Astrocyte of the cerebellum (primary cell): ENCODE data around the gene ACOT7.
"Not testable (repeated sequence)": the region's sequence is repeated elsewhere in the genome, so short reads cannot be mapped to it uniquely, and the experiment has no call there.

Source experiments
- DNase-seq: peaks from one replicate; pipeline ENCODE4 v3.0.0-alpha.2; 2011; ENCODE audit warnings: low read depth
- H3K4me3 ChIP-seq: 2 replicates; pipeline ENCODE4 v1.5.1; 2011; ENCODE audit warnings: mild to moderate bottlenecking, low read depth, low read length, moderate library complexity
- in situ Hi-C: cut with HindIII; loops from 2 replicates; pipeline ENCODE4 v1.10.0; 2017; ENCODE audit warnings: low sequenced_read_pairs
- TF ChIP-seq, protein P1 (sequence below): IDR thresholded peaks from 2 replicates; pipeline ENCODE4 v1.5.1; 2012; ENCODE audit warnings: low read length, low read depth, moderate library complexity, mild to moderate bottlenecking; ENCODE audit errors: missing control alignments

The ACOT7 gene

GRCh38 chr1:6435129-6435528 lies 41.6 kb upstream of the ACOT7 start:
- DNase-seq = no peak
- H3K4me3 ChIP-seq = no peak overlapping the region
- in situ Hi-C loops = no loop called here
- TF ChIP-seq, protein P1, sequence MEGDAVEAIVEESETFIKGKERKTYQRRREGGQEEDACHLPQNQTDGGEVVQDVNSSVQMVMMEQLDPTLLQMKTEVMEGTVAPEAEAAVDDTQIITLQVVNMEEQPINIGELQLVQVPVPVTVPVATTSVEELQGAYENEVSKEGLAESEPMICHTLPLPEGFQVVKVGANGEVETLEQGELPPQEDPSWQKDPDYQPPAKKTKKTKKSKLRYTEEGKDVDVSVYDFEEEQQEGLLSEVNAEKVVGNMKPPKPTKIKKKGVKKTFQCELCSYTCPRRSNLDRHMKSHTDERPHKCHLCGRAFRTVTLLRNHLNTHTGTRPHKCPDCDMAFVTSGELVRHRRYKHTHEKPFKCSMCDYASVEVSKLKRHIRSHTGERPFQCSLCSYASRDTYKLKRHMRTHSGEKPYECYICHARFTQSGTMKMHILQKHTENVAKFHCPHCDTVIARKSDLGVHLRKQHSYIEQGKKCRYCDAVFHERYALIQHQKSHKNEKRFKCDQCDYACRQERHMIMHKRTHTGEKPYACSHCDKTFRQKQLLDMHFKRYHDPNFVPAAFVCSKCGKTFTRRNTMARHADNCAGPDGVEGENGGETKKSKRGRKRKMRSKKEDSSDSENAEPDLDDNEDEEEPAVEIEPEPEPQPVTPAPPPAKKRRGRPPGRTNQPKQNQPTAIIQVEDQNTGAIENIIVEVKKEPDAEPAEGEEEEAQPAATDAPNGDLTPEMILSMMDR = no peak

GRCh38 chr1:6434186-6434585 lies 40.6 kb upstream of the ACOT7 start:
- in situ Hi-C loops = no loop called here
- TF ChIP-seq, protein P1 = no peak
- H3K4me3 ChIP-seq = no peak overlapping the region
- DNase-seq = no peak

DNA sequence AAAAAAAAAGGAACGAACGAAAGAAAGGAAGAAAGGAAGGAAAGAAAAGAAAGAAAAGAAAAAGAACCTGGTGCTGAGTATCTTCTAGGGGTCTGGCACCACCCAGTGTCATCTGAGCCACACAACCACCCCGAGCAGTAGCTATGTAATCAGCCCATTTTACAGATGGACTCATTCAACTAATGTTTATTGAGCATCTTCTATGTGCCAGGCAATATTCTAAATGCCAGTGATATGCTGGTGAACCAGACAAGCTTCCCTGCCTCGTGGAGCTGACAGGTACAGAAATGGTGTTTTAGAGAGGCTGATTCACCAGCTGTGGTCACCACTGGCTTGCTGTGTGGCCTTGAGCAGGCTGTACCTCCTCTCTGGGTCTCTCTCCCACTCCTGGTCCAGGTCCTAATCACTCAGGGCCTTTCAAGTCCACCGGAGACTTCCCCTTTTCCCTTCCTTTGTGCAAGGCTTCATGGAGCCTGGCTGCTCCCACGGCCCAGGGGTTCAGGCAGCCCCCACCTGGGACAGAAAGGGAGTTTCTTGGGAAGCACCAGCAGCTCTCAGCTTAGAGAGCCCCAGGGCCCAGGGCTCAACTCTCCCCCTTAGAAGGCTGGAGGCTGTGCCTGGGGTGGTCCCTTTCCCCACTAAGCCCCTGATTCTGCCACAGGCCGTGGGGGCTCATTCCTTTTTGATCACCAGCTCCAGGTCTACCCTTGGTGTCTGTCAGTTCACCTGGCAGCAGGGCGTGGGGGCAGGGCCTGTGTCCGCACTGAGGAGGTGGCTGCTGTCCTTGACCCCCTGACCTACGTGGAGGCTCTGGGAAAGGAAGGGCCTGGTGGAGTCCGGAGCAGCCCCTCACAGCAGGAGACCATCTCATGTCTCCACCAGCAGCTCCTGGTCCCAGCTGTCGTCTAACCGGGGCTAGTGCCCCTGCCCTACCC lies 38.3 kb upstream of the ACOT7 start:
- H3K4me3 ChIP-seq, in situ Hi-C loops, DNase-seq: not testable (repeated sequence)

GRCh38 chr1:6429660-6430411 lies 36.3 kb upstream of the ACOT7 start:
- DNase-seq, H3K4me3 ChIP-seq, in situ Hi-C loops: not testable (repeated sequence)

DNA sequence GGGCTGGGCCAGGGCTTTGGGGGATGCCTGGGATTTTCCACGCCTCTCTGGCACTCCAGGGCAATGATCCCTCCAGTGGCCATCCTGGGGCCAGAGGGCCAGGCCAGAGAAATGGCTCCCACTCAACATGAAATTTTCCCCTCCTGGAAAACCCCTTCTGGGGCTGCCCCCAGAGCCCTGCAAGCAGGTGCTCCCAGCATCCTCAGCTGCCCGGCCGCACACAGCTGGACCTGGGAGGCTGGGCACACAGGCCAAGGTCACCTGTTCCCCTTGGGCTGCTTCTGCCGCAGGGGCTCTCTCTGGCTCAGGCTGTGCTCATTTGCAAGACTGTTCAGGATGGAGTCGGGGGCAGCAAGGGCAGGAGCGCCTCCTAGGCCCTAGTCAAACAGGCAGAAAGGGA lies 34.9 kb upstream of the ACOT7 start:
- in situ Hi-C loops, H3K4me3 ChIP-seq, DNase-seq: not testable (repeated sequence)

GRCh38 chr1:6427441-6428390 lies 34.1 kb upstream of the ACOT7 start:
- in situ Hi-C loops = no loop called here
- no peak overlapping the region for H3K4me3 ChIP-seq
- TF ChIP-seq, protein P1 = no peak
- DNase-seq = no peak

DNA sequence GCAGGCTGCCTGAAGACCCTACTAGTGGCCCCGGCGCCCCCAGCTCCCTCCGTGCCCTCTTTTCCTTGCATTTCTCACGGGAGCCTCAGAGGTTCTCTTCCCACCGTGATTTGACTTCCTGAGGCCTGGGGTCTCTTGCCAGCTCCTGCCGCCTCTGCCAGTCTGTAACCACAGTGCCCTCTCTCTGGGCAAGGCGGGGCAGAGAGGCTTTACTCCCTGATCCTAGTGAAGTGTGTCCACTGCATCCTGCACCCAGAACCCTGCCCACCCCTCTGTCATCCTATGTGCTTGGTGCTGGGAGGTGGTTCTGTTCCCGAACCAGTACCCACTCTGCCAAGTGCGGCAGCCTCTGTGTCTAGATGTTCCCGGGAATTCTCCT lies 33.4 kb upstream of the ACOT7 start:
- in situ Hi-C loops = no loop called here
- no peak for DNase-seq
- TF ChIP-seq, protein P1 = no peak
- H3K4me3 ChIP-seq = no peak overlapping the region
